PC-9 (cell line): ENCODE measurements around the gene GID8. TPM values are rescaled to one million over a fixed set of nuclear protein-coding genes. Genes with fewer than 3 reads are reported as not detected.

ENCODE experiments used
- BruUV-seq: library from RNA; stranded (reverse); fragments of 400-500 nt; replicated peaks from 2 replicates; lab custom pipeline; 2021; lab: Mats Ljungman, UMichigan
- CTCF ChIA-PET: fragments of 300-600 bp; sonication (Branson Sonifier 250); formaldehyde crosslinking; loops from one replicate; lab custom pipeline; 2022; ENCODE audit warnings: antibody characterized with exemption; lab: Charles Lee
- POLR2A ChIA-PET: fragments of 300-600 bp; sonication (Branson Sonifier 250); formaldehyde crosslinking; loops from one replicate; lab custom pipeline; 2022; ENCODE audit warnings: antibody characterized with exemption; ENCODE audit not compliant: unreplicated experiment; lab: Charles Lee
- DNase-seq, 2 experiments: peaks; one replicate each; pipeline versions ENCODE4 v3.0.0 to v3.0.0-alpha.2; 2015 to 2022; ENCODE audit warnings: mixed read lengths in 1 of 2
- H2AFZ ChIP-seq: fragments of 200-600 bp; sonication (generic); 2 replicates; pipeline ENCODE4 v1.8.1; 2017; ENCODE audit warnings: antibody characterized with exemption
- H3F3A ChIP-seq: fragments of 200-600 bp; sonication (generic); 2 replicates; pipeline ENCODE4 v1.8.1; 2017; ENCODE audit warnings: antibody characterized with exemption, mild to moderate bottlenecking, low read depth; ENCODE audit not compliant: insufficient read depth
- H3K27ac ChIP-seq: fragments of 200-600 bp; sonication (generic); 2 replicates; pipeline ENCODE4 v1.6.1; 2016; ENCODE audit warnings: mixed run types
- H3K27me3 ChIP-seq: fragments of 200-600 bp; sonication (generic); 2 replicates; pipeline ENCODE4 v1.6.1; 2016; ENCODE audit warnings: low read depth, mixed run types; ENCODE audit not compliant: insufficient read depth
- H3K36me3 ChIP-seq: fragments of 200-600 bp; sonication (generic); 2 replicates; pipeline ENCODE4 v1.6.1; 2016; ENCODE audit warnings: low read depth, mixed run types
- H3K4me1 ChIP-seq: fragments of 200-600 bp; sonication (generic); replicated peaks from 2 replicates; pipeline ENCODE4 v1.6.1; 2016; ENCODE audit warnings: mixed run types; ENCODE audit not compliant: insufficient read depth
- H3K4me2 ChIP-seq: fragments of 200-600 bp; sonication (generic); 2 replicates; pipeline ENCODE4 v1.6.1; 2017; ENCODE audit warnings: mixed run types
- H3K4me3 ChIP-seq: fragments of 200-600 bp; sonication (generic); 2 replicates; pipeline ENCODE4 v1.6.1; 2016; ENCODE audit warnings: mixed run types
- H3K79me2 ChIP-seq: fragments of 200-600 bp; sonication (generic); 2 replicates; pipeline ENCODE4 v1.6.1; 2017; ENCODE audit warnings: low read depth, mixed run types
- H3K9me2 ChIP-seq: fragments of 200-600 bp; sonication (generic); 2 replicates; pipeline ENCODE4 v1.8.1; 2017; ENCODE audit warnings: mild to moderate bottlenecking; ENCODE audit not compliant: insufficient read depth
- H3K9me3 ChIP-seq: fragments of 200-600 bp; sonication (generic); 2 replicates; pipeline ENCODE4 v1.8.1; 2016; ENCODE audit warnings: low read depth; ENCODE audit not compliant: insufficient read depth
- H4K20me1 ChIP-seq: fragments of 200-600 bp; sonication (generic); 2 replicates; pipeline ENCODE4 v1.8.1; 2017; ENCODE audit not compliant: insufficient read depth
- CTCF ChIP-seq: fragments of 200-600 bp; sonication (generic); conservative IDR thresholded peaks from 2 replicates; pipeline ENCODE4 v1.6.1; 2017; ENCODE audit warnings: mixed run types, antibody characterized with exemption, mild to moderate bottlenecking, moderate library complexity
- EZH2 ChIP-seq: fragments of 200-600 bp; sonication (generic); IDR thresholded peaks from 2 replicates; pipeline ENCODE4 v1.8.0; 2017; ENCODE audit warnings: antibody characterized with exemption, low read depth
- intact Hi-C: fragments of 100-400 bp; cut with micrococcal nuclease; formaldehyde crosslinking; loops from one replicate; pipeline ENCODE4 v1.10.0; 2022; ENCODE audit not compliant: unreplicated experiment
- total RNA-seq: library from RNA; stranded (reverse); gene quantifications from 2 replicates; pipeline ENCODE4 v1.2.3, GENCODE V29; 2021

Gene GID8
- total RNA-seq, 1 experiment from 2014 or later = 45.7 TPM

- POLR2A ChIA-PET = interaction anchor here (0.7 kb wide), 1 partner anchor 13 kb away, joined by 3 read pairs; no protein-coding TSS in a partner anchor
- BruUV-seq = no TSS peak
- H3K9me3 ChIP-seq = no peaks in the 10 kb centered on the region
Measured at GRCh38 chr20:62951143-62951895, 13.4 kb downstream of the GID8 start.

DNA sequence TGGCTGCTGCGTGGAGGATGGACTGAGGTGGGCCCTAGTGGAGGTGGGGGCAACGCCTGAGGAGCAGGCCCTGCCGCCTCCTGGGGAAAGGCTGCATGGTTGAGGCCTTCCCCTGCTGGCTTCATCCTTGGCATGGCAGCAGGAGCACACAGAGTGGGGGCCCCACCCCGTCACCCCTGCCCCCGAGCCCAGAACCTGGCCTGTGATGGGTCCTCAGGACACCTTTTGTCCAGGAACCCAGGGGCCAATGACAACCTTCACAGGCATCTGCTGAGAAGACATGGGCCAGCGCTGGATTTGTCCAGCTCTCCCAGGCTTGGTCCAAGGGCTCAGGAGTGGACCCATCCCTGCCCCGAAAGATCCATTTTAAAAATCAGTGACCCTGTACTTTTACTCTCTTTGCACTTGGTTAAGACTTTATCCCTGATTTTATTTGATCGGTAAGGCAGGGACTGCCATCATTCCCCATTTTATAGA is 14.0 kb downstream of the GID8 start:
- Histone ChIP-seq H4K20me1 (peaks cover 12% of the 10 kb centered on the region; the same call in 1 of the 2 replicates), H3K4me1 (no peaks in the 10 kb centered on the region), H3K79me2 (no peaks in the 10 kb centered on the region), H3K9me3 (no peaks in the 10 kb centered on the region), H3K27me3 (no peaks in the 10 kb centered on the region), H3F3A (no peaks in the 10 kb centered on the region), H3K4me3 (no peak overlapping the region), H2AFZ (no peak overlapping the region), H3K9me2 (no peaks in the 10 kb centered on the region), H3K36me3 (peaks cover 7% of the 10 kb centered on the region; the same call in 1 of the 2 replicates), H3K27ac (no peak overlapping the region), H3K4me2 (no peak overlapping the region)
- no peak for TF ChIP-seq EZH2
- TF ChIP-seq CTCF = no peak
- ChIA-PET CTCF (no interaction called here), POLR2A (interaction anchor here (0.7 kb wide), 1 partner anchor 14 kb away, joined by 3 read pairs; no protein-coding TSS in a partner anchor)
- intact Hi-C loops = no loop called here
- BruUV-seq = no TSS peak
- no peak for DNase-seq

More at GRCh38 chr20:62951143-62951895, 13.4 kb downstream of the GID8 start:
- Histone ChIP-seq H3K27me3 (no peaks in the 10 kb centered on the region), H4K20me1 (peaks cover 13% of the 10 kb centered on the region; the same call in 1 of the 2 replicates), H3K4me2 (no peak overlapping the region), H3K36me3 (peaks cover 11% of the 10 kb centered on the region; the same call in 1 of the 2 replicates), H3K9me2 (no peaks in the 10 kb centered on the region), H3K79me2 (no peaks in the 10 kb centered on the region), H3K27ac (no peak overlapping the region), H3K4me3 (no peak overlapping the region), H2AFZ (no peak overlapping the region), H3F3A (no peaks in the 10 kb centered on the region), H3K4me1 (no peaks in the 10 kb centered on the region)
- no peak for DNase-seq
- TF ChIP-seq EZH2 (no peak), CTCF (no peak)
- CTCF ChIA-PET = no interaction called here
- intact Hi-C loops = no loop called here

GRCh38 chr20:62952373-62952967 is 14.5 kb downstream of the GID8 start, which contains the start of gene SLC17A9:
TSS of gene SLC17A9 (plus strand) at chr20:62952709. CDS start at chr20:62952831, 122 bp downstream.
- TF ChIP-seq EZH2 = no peak
- no peak for TF ChIP-seq CTCF
- Histone ChIP-seq H3K27ac (no peak within 1 kb of the TSS), H3K4me1 (no peaks in the 10 kb centered on the region), H2AFZ (no peak within 1 kb of the TSS), H4K20me1 (peaks cover 8% of the 10 kb centered on the region; the same call in 1 of the 2 replicates), H3K4me2 (no peak within 1 kb of the TSS), H3K9me3 (no peaks in the 10 kb centered on the region), H3F3A (no peaks in the 10 kb centered on the region), H3K79me2 (no peaks in the 10 kb centered on the region), H3K36me3 (peaks cover 7% of the 10 kb centered on the region; the same call in 1 of the 2 replicates), H3K27me3 (no peaks in the 10 kb centered on the region), H3K9me2 (no peaks in the 10 kb centered on the region), H3K4me3 (no peak within 1 kb of the TSS)
- ChIA-PET CTCF (no interaction called here), POLR2A (interaction anchor here (0.7 kb wide), 1 partner anchor 14 kb away, joined by 3 read pairs; no protein-coding TSS in a partner anchor)
- intact Hi-C loops = no loop called here
- no TSS peak for BruUV-seq
- DNase-seq = no peak
